Panc1 (cell line): ENCODE measurements around the gene TRPM5. TPM values are rescaled to one million over a fixed set of nuclear protein-coding genes. Genes with fewer than 3 reads are reported as not detected.

ENCODE experiments used
- ATAC-seq: fragments of 200-7000 bp; cut with Tn5 transposase; 2 replicates; pipeline ENCODE4 v1.9.1; 2020; ENCODE audit warnings: mild to moderate bottlenecking, moderate library complexity
- BruUV-seq: library from RNA; stranded (reverse); fragments of 400-500 nt; replicated peaks from 2 replicates; lab custom pipeline; 2021; lab: Mats Ljungman, UMichigan
- CTCF ChIA-PET: fragments of 300-600 bp; sonication (Branson Sonifier 250); formaldehyde crosslinking; loops from one replicate; lab custom pipeline; 2022; ENCODE audit warnings: antibody characterized with exemption; lab: Charles Lee
- POLR2A ChIA-PET: fragments of 300-600 bp; sonication (Branson Sonifier 250); formaldehyde crosslinking; loops from one replicate; lab custom pipeline; 2022; ENCODE audit warnings: antibody characterized with exemption; lab: Charles Lee
- DNase-seq: peaks from one replicate; pipeline ENCODE4 v3.0.0-alpha.2; 2010; ENCODE audit warnings: low read depth, low spot score
- H3K27ac ChIP-seq: 2 replicates; pipeline ENCODE4 v1.5.1; 2011; ENCODE audit warnings: mild to moderate bottlenecking, low read length, inconsistent platforms
- H3K27me3 ChIP-seq: fragments of 200-500 bp; sonication (Bioruptor generic); 2 replicates; pipeline ENCODE4 v1.6.0; 2014; ENCODE audit warnings: low read length, inconsistent platforms; ENCODE audit not compliant: control insufficient read depth, insufficient read depth
- H3K36me3 ChIP-seq: fragments of 200-500 bp; sonication (Bioruptor generic); 2 replicates; pipeline ENCODE4 v1.5.1; 2014; ENCODE audit warnings: inconsistent platforms, mild to moderate bottlenecking, low read length, moderate library complexity; ENCODE audit not compliant: control insufficient read depth, insufficient read depth
- H3K4me1 ChIP-seq: 2 replicates; pipeline ENCODE4 v1.5.1; 2011; ENCODE audit warnings: inconsistent platforms, mild to moderate bottlenecking, low read length, moderate library complexity; ENCODE audit not compliant: control insufficient read depth, insufficient read depth
- H3K4me3 ChIP-seq, 2 experiments: 2 replicates each; pipeline ENCODE4 v1.5.1; 2011 to 2012; ENCODE audit warnings: low read depth in 2 of 2, low read length in 2 of 2, mild to moderate bottlenecking in 2 of 2, inconsistent platforms in 1 of 2, moderate library complexity in 1 of 2
- H3K9me3 ChIP-seq: fragments of 200-500 bp; sonication (Bioruptor generic); 2 replicates; pipeline ENCODE4 v1.5.1; 2014; ENCODE audit warnings: low read depth, mild to moderate bottlenecking, inconsistent platforms, low read length, moderate library complexity; ENCODE audit not compliant: control insufficient read depth, insufficient read depth
- POLR2AphosphoS5 ChIP-seq: IDR thresholded peaks from 2 replicates; pipeline ENCODE4 v1.6.1; 2012; ENCODE audit warnings: mild to moderate bottlenecking, low read depth, low read length, moderate library complexity
- SIN3A ChIP-seq: IDR thresholded peaks from 2 replicates; pipeline ENCODE4 v1.6.1; 2012; ENCODE audit warnings: low read depth, mild to moderate bottlenecking, low read length, moderate library complexity, borderline replicate concordance; ENCODE audit not compliant: insufficient read depth
- TCF7L2 ChIP-seq: IDR thresholded peaks from 2 replicates; pipeline ENCODE4 v1.6.1; 2011; ENCODE audit warnings: mild to moderate bottlenecking, low read depth, low read length, inconsistent platforms
- in situ Hi-C: cut with HindIII; loops from 2 replicates; pipeline ENCODE4 v1.10.0; 2016; ENCODE audit warnings: low sequenced_read_pairs, low pct_unique_long_range_greater_than_20kb
- intact Hi-C: fragments of 100-400 bp; cut with micrococcal nuclease; formaldehyde crosslinking; loops from one replicate; pipeline ENCODE4 v1.10.0; 2022; ENCODE audit not compliant: unreplicated experiment
- total RNA-seq: library from RNA; stranded (reverse); gene quantifications from one replicate; pipeline ENCODE4 v1.2.1, GENCODE V29; 2021; ENCODE audit not compliant: unreplicated experiment
- TF ChIP-seq, protein P1 (sequence below): fragments of 450-650 bp; IDR thresholded peaks from 2 replicates; pipeline ENCODE4 v1.5.1; 2017; ENCODE audit warnings: mild to moderate bottlenecking
- TF ChIP-seq, protein P2 (sequence below), 2 experiments: IDR thresholded peaks; 2 replicates each; pipeline ENCODE4 v1.6.1; 2011 to 2012; ENCODE audit warnings: low read depth in 2 of 2, control low read depth in 1 of 2, low read length in 1 of 2, mild to moderate bottlenecking in 1 of 2, moderate library complexity in 1 of 2; ENCODE audit not compliant: insufficient read depth in 1 of 2

TRPM5 gene
- total RNA-seq, 1 experiment from 2014 or later: 0.08 TPM

DNA sequence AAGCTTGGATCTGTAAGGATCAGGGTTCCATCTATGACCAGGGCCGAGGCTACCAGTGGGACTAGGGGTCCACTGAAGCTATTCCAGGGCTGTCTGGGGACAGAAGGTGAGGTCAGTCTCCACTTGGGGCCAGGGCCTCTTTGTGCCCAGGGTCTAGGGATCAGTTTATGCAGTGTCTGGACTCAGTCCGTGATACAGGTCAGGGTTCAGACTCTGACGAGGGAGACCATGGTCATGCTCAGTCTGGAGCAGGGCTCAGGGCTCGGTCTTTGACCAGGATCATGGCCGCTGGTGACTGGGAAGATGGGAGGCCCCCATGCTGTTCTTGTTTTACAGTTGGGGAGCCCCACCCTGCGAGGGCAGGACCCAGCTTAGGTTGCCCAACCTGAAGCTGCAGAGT, 32.0 kb downstream of the TRPM5 start:
- CTCF ChIA-PET: interaction anchor here (1.0 kb wide), 1 partner anchor 12 kb away, joined by 7 read pairs; the partner anchor contains the start of gene TSSC4
- DNase-seq: no peak
- H3K4me1 ChIP-seq: no peaks in the 10 kb centered on the region
- H3K9me3 ChIP-seq: no peaks in the 10 kb centered on the region
- H3K36me3 ChIP-seq: no peaks in the 10 kb centered on the region
- no peak for ATAC-seq
- no peak overlapping the region for H3K27ac ChIP-seq
- in situ Hi-C loops: no loop called here
- no peak overlapping the region for H3K4me3 ChIP-seq
- no peak for TF ChIP-seq SIN3A
- no peak for TF ChIP-seq TCF7L2
- TF ChIP-seq, protein P1, sequence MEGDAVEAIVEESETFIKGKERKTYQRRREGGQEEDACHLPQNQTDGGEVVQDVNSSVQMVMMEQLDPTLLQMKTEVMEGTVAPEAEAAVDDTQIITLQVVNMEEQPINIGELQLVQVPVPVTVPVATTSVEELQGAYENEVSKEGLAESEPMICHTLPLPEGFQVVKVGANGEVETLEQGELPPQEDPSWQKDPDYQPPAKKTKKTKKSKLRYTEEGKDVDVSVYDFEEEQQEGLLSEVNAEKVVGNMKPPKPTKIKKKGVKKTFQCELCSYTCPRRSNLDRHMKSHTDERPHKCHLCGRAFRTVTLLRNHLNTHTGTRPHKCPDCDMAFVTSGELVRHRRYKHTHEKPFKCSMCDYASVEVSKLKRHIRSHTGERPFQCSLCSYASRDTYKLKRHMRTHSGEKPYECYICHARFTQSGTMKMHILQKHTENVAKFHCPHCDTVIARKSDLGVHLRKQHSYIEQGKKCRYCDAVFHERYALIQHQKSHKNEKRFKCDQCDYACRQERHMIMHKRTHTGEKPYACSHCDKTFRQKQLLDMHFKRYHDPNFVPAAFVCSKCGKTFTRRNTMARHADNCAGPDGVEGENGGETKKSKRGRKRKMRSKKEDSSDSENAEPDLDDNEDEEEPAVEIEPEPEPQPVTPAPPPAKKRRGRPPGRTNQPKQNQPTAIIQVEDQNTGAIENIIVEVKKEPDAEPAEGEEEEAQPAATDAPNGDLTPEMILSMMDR: no peak
- TF ChIP-seq, protein P2, sequence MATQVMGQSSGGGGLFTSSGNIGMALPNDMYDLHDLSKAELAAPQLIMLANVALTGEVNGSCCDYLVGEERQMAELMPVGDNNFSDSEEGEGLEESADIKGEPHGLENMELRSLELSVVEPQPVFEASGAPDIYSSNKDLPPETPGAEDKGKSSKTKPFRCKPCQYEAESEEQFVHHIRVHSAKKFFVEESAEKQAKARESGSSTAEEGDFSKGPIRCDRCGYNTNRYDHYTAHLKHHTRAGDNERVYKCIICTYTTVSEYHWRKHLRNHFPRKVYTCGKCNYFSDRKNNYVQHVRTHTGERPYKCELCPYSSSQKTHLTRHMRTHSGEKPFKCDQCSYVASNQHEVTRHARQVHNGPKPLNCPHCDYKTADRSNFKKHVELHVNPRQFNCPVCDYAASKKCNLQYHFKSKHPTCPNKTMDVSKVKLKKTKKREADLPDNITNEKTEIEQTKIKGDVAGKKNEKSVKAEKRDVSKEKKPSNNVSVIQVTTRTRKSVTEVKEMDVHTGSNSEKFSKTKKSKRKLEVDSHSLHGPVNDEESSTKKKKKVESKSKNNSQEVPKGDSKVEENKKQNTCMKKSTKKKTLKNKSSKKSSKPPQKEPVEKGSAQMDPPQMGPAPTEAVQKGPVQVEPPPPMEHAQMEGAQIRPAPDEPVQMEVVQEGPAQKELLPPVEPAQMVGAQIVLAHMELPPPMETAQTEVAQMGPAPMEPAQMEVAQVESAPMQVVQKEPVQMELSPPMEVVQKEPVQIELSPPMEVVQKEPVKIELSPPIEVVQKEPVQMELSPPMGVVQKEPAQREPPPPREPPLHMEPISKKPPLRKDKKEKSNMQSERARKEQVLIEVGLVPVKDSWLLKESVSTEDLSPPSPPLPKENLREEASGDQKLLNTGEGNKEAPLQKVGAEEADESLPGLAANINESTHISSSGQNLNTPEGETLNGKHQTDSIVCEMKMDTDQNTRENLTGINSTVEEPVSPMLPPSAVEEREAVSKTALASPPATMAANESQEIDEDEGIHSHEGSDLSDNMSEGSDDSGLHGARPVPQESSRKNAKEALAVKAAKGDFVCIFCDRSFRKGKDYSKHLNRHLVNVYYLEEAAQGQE (IDR thresholded peaks at IDR 0.05; ENCODE audit: insufficient read depth in 1 of 2, low read depth in 2 of 2, low read length in 1 of 2): no peak
- TF ChIP-seq POLR2AphosphoS5: no peak
- intact Hi-C loops: no loop called here
- no peaks in the 10 kb centered on the region for H3K27me3 ChIP-seq
- POLR2A ChIA-PET: interaction anchor here (0.5 kb wide), 1 partner anchor 167 kb away, joined by 3 read pairs; no protein-coding TSS in a partner anchor
- no TSS peak for BruUV-seq

DNA sequence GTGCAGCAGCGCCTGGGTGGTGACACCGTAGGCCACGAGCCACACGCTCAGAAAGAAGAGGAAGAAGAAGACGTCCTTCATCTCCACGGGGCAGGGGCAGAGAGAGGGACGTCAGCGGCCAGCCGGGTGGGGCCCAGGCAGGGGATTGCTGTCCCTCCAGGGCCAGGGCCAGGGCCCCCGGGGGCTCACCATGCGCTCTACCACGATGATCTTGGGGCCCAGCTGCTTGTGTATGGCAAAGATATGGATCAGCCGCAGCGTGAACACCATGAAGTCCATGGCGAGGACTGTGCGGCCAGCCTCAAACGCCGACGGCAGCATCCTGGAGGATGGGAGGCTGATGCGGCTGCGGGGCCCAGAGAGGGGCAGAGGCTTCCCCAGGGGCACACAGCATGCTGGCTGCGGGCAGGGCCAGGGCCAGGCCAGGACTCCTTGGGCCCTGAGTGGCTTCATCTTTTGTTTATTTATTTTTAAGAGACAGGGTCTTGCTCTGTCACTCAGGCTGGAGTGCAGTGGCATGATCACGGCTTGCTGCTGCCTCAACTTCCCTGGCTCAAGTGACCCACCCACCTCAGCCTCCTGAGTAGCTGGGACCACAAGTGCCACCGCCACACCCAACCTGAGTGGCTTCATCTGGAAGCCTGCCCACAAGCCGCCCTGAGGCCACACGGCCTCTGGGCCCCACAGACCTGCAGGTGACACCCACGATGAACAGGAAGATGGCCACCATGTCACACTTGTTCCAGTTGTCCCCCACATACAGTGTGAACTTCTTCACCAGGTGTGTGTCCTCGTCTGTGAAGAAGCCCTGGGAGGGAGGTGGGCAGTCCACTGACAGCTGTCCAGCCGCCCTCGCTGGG, 32.6 kb downstream of the TRPM5 start:
- intact Hi-C loops: no loop called here
- Histone ChIP-seq H3K27ac (no peak overlapping the region), H3K9me3 (no peaks in the 10 kb centered on the region), H3K4me3 (no peak overlapping the region), H3K27me3 (no peaks in the 10 kb centered on the region), H3K36me3 (no peaks in the 10 kb centered on the region), H3K4me1 (no peaks in the 10 kb centered on the region)
- BruUV-seq: no TSS peak
- in situ Hi-C loops: no loop called here
- CTCF ChIA-PET: interaction anchor here (1.0 kb wide), 1 partner anchor 11 kb away, joined by 7 read pairs; the partner anchor contains the start of gene TSSC4
- no peak for TF ChIP-seq POLR2AphosphoS5
- TF ChIP-seq SIN3A: no peak
- TF ChIP-seq, protein P2 (IDR thresholded peaks at IDR 0.05; ENCODE audit: insufficient read depth in 1 of 2, low read depth in 2 of 2, low read length in 1 of 2): no peak
- TF ChIP-seq, protein P1: no peak
- TF ChIP-seq TCF7L2: no peak
- DNase-seq (no peak), ATAC-seq (no peak)
- POLR2A ChIA-PET: interaction anchor here (0.5 kb wide), 1 partner anchor 166 kb away, joined by 3 read pairs; no protein-coding TSS in a partner anchor
